Measurements from ENCODE around the gene ITPR3.
"Not testable (repeated sequence)": the region's sequence is repeated elsewhere in the genome, so short reads cannot be mapped to it uniquely, and the experiment has no call there.

ITPR3 gene

DNA sequence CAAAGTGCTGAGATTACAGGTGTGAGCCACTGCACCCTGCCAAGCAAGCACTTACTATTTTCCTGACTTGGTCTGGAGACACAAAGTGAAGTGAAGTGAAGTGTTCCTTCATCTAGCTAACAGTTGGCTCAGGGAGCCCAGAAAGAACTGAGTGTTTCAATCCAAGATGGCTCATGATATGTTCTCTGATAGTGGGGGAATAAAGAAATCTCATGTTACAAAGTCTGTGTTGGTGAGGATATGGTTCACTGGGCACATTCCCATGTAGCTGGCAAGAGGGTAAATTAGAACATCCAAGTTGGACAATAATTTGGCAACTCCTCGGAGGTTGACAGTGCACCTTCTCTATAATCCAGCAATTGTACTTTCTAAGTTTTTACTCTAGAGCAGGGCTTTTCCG lies 5.0 kb upstream of the ITPR3 start:
- no peak for DNase-seq

- no peak for DNase-seq
These were observed 4.2 kb upstream of the ITPR3 start for GRCh38 chr6:33616913-33617312.

- DNase-seq, result no peak
These were observed 1.8 kb upstream of the ITPR3 start for GRCh38 chr6:33619166-33619840.

- peak; percentile 77 for DNase-seq
These were observed 815 bp upstream of the ITPR3 start for GRCh38 chr6:33620158-33620855.

DNA sequence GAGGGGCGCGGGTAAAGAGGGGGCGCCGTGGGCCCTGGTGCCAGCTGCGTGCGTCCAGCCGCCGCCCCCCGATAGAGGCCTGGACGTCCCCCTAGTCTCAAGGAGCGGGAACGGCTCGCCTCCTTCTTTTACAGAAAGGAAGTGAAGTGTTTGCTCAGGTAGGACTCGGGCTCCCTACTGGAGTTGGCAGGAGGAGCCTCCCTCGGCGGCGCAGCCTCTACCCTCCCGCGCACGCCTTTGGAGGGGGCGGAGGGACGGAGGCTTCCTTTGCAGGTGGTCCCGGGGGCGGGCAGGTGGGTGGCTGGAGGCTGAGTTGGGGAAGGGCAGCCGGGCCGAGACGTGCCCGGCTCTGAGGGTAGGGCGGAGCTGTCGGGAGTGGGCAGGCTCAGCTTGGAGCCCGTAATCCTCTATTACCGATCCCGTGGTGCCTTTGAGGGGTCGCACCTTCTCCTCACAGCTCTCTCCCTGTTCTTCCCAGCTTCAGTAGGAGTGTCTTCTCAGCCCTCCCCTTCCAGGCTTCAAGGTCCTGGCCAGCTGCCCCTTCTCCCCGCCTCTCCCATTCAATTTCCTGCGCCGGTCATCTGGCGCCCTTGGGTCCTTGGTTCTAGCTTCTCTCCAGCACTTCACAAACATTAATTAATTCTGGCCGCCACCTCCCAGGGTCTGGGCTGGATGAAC lies 728 bp downstream of the ITPR3 start:
- peak; percentile 81 for DNase-seq

- no peak for DNase-seq
These were observed 1.6 kb downstream of the ITPR3 start for GRCh38 chr6:33622456-33623431.

- no peak for DNase-seq
These were observed 2.8 kb downstream of the ITPR3 start for GRCh38 chr6:33623895-33624381.

GRCh38 chr6:33624856-33625255 lies 3.7 kb downstream of the ITPR3 start:
- no peak for DNase-seq

- no peak for DNase-seq
These were observed 6.8 kb downstream of the ITPR3 start for GRCh38 chr6:33627876-33628275.

GRCh38 chr6:33628401-33628964 lies 7.4 kb downstream of the ITPR3 start:
- DNase-seq, result no peak

GRCh38 chr6:33630014-33630413 lies 8.9 kb downstream of the ITPR3 start:
- no peak for DNase-seq

GRCh38 chr6:33631521-33631920 lies 10.4 kb downstream of the ITPR3 start:
- DNase-seq, result not testable (repeated sequence)

- DNase-seq, result no peak
These were observed 10.9 kb downstream of the ITPR3 start for GRCh38 chr6:33631971-33632557.

DNA sequence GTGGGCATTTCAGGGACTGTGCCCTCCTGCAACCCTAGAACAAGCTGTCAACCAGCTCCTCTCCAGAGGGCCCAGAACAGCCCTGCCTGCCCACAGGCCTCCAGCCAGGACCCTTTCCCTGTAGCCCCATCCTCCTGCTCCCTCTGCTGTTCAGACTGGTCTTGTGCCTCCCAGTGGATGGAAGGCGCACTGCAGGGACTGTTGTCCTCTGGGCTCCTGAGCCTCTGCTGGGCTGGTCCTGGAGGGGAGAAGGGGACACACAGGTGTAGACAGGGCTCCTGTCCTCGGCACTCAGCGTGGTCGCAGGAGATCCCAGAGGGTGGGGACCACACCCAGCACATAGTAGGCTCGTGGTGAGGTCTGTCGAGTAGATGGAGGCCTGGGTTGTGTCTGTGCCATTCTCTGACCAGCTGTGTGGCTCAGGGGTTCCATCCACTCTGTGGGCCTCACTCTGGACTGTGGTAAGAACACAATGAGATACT lies 11.5 kb downstream of the ITPR3 start:
- DNase-seq, result peak; percentile 85

DNA sequence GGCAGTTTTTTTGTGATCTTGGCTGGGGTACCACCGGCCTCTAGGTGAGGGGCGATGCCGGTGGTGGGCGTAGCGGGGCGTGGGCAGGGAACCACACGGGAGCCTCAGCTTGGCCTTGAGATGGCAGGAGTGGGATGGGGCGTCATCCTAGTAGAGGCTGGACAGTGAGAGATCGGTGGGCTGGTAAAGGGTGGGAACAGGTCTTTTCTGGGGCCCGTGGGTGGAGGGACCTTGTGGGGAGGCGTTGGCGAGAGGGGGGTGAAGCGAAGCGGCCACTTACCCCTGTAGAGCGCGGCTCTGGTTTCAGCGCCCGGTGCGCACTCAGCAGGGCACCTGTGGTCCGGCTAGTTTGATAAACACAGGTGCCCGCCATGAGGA lies 12.0 kb downstream of the ITPR3 start:
- no peak for DNase-seq

GRCh38 chr6:33633462-33634158 lies 12.5 kb downstream of the ITPR3 start:
- DNase-seq, result peak; percentile 86

DNA sequence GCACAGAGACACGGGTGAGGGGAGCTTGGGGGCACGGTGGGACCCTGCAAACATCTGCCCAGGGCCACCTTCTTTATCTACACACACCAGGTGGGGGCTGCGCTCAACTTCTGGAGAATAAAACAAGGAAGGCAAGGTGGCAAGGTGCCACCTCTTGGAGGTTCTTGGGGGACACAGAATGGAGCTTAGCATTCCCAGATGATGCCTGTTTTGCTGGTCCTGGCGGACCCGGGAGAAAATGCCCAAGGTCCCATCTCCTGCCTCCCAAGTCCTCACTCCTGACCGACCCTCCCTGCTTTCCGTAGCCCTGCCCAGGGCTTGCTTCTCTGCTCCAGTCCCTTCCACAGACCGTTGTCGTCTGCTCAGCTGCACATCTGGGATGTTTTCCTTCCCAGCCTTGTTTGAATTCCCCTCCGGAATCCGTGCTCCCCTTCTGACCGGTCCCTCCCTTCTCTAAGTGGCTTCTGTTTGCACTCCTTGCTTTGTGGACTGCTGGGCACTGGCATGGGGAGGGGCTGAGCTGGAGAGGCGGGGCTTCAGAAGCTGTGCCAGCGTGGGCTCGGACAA lies 13.1 kb downstream of the ITPR3 start:
- DNase-seq, result no peak

DNA sequence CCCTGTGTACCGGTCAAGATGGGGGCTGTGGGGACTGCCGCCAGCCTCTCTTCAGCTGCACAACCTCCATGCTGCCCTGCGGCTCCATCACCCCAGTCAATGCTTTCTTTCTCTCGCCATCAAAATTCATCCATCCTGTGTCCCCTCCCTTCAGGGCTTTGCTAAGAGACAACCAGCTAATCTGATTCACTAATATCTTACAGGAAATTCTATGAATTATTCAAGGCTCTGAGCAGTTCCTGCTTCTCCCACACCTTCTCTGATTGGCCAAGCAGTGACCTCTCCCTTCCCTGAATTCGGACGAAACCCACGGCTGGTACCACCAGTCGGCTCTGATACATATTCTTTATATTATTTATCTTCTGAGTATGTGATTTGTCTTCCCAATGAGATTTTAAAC lies 13.8 kb downstream of the ITPR3 start:
- no peak for DNase-seq

- DNase-seq, result no peak
These were observed 15.5 kb downstream of the ITPR3 start for GRCh38 chr6:33636655-33637054.

DNA sequence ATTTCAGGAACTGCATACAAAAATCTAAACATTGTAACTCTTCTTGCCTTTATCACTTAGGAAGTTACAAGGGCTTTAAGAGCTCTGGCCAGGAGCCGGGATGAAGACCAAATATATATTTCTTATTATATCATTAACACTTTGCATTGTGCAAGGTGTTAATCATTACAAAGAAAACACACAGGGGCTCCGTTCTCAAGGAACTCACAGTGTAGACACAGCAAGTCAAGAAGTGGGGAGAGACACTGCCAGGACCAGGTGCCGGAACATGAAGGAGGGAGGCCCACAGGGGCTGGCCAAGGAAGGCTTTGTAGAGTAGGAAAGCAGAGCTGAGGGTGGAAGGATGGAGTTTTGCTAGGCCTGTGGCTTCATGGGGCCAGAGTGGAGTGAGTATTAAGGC lies 17.4 kb downstream of the ITPR3 start:
- DNase-seq, result no peak

DNA sequence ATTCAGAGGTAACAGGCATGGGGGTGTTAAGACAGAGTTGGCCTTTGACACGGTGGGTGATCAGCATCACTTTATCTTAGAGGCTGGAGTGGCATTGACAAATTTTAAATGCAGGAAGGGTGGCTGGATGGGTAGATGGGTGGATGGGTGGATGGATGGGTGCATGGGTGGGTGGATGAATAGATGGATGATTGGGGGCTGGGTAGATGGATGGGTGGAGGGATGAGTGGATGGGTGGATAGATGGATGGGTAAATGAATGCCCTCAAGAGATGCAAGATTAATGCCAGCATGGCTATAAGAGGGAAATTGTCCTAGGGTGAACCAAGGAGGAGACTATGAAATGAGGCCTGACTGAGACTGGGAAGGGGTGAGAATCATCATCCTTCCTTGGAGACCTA lies 18.4 kb downstream of the ITPR3 start:
- DNase-seq, result no peak
